ENCODE data around the gene ABCB6. TPM values are rescaled to one million over a fixed set of nuclear protein-coding genes. Genes with fewer than 3 reads are reported as not detected.

The ABCB6 gene
- polyA plus RNA-seq, 1 donor (not counting 4 experiments of a cell fraction or from before 2014, with no cell fraction given), result 10.5 TPM

DNA sequence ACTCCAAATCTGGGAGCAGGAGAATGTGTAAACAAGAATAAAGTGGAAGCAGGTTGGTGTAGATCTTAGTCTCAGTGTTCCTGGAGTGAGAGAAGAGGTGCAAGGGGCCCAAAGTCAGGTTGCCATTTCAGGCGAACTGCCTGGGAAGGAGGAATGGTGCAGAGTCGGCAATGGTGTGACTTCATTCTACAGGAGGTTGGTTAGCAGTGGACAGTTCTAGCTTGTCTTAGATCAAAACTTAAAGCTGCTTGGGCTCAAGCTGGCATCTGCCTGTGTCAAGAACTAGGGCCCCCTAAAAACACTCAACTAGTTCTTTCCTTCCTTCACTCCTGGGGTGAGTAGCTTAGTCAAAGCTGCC is 30.1 kb upstream of the ABCB6 start:
- no peak for TF ChIP-seq EZH2 (IDR thresholded peaks at IDR 0.05; ENCODE audit: low read length)
- TF ChIP-seq, protein P1, sequence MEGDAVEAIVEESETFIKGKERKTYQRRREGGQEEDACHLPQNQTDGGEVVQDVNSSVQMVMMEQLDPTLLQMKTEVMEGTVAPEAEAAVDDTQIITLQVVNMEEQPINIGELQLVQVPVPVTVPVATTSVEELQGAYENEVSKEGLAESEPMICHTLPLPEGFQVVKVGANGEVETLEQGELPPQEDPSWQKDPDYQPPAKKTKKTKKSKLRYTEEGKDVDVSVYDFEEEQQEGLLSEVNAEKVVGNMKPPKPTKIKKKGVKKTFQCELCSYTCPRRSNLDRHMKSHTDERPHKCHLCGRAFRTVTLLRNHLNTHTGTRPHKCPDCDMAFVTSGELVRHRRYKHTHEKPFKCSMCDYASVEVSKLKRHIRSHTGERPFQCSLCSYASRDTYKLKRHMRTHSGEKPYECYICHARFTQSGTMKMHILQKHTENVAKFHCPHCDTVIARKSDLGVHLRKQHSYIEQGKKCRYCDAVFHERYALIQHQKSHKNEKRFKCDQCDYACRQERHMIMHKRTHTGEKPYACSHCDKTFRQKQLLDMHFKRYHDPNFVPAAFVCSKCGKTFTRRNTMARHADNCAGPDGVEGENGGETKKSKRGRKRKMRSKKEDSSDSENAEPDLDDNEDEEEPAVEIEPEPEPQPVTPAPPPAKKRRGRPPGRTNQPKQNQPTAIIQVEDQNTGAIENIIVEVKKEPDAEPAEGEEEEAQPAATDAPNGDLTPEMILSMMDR (optimal IDR thresholded peaks at IDR 0.05 in 1 of 3, IDR thresholded peaks at IDR 0.05 in 1 of 3, conservative IDR thresholded peaks at IDR 0.05 in 1 of 3; ENCODE audit: extremely low read depth in 1 of 3, insufficient read depth in 2 of 3, low read length in 3 of 3), result no peak
- FAIRE-seq (no peak), DNase-seq (ENCODE audit: low read depth, low spot score) (no peak)

DNA sequence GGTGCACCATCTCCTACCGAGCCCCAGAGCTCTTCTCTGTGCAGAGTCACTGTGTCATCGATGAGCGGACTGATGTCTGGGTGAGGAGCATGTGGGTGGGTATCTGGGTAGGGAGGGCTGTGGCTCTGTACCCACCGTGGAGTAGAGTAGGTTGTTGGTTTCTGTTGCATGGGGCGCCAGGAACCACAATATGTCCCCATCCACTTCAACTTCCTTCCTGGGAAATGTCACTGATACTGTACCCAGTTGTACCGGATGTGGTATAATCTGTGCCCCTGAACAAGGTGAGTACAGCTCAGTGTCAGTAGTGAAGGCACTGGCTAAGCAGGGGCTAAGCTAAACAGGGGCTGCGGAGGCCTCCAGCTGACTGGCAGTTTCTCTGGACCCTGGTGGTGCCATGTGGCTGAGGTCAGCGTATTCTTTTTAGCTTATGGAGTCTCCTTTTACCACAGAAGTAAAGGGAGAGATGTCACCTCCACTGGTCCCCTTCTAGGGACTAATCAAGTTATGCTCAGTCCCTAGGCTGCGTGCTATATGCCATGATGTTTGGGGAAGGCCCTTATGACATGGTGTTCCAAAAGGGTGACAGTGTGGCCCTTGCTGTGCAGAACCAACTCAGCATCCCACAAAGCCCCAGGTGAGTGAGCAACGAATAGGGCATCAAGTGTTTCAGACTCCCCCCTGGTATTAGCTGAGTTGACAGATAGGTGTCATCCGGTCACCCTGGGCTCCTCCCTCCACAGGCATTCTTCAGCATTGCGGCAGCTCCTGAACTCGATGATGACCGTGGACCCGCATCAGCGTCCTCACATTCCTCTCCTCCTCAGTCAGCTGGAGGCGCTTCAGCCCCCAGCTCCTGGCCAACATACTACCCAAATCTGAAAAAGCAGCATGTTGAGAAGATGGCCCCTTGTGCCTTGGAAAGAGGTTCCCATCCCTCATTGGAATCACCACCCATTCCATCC is 29.2 kb upstream of the ABCB6 start:
- peaks cover 53% of the 10 kb centered on the region for H3K79me2 ChIP-seq (ENCODE audit: control insufficient read depth, insufficient read depth, low read length)
- DNase-seq (ENCODE audit: low read depth, low spot score), result no peak
- H3K27me3 ChIP-seq (ENCODE audit: control insufficient read depth, extremely low read depth, insufficient read depth, low read length), result no peaks in the 10 kb centered on the region
- peaks cover 5% of the 10 kb centered on the region for H4K20me1 ChIP-seq (ENCODE audit: control insufficient read depth, extremely low read depth, insufficient read depth, low read length)
- FAIRE-seq, result no peak
- TF ChIP-seq, protein P1 (optimal IDR thresholded peaks at IDR 0.05 in 1 of 3, IDR thresholded peaks at IDR 0.05 in 1 of 3, conservative IDR thresholded peaks at IDR 0.05 in 1 of 3; ENCODE audit: extremely low read depth in 1 of 3, insufficient read depth in 2 of 3, low read length in 3 of 3), result no peak
- no peak for TF ChIP-seq EZH2 (IDR thresholded peaks at IDR 0.05; ENCODE audit: low read length)
- peak overlapping the region; percentile 88 for H3K27ac ChIP-seq (ENCODE audit: control insufficient read depth, insufficient read depth, low read length)
- H3K9me3 ChIP-seq (ENCODE audit: control insufficient read depth, low read depth, low read length), result no peaks in the 10 kb centered on the region
- peak overlapping the region; percentile 69 for H3K9ac ChIP-seq (ENCODE audit: control insufficient read depth, extremely low read depth, insufficient read depth, low read length)
- no peak overlapping the region for H2AFZ ChIP-seq (ENCODE audit: control insufficient read depth, low read length)
- H3K4me3 ChIP-seq (ENCODE audit: control insufficient read depth in 2 of 3, extremely low read depth in 1 of 3, insufficient read depth in 2 of 3, low read depth in 1 of 3, low read length in 3 of 3), result no peak overlapping the region
- H3K4me2 ChIP-seq (ENCODE audit: control insufficient read depth, extremely low read depth, insufficient read depth, low read depth, low read length), result no peak overlapping the region
- H3K36me3 ChIP-seq (ENCODE audit: control insufficient read depth in 2 of 2, extremely low read depth in 1 of 2, insufficient read depth in 2 of 2, low read length in 2 of 2), result peaks cover 31 to 39% of the 10 kb centered on the region in 2 experiments
- dilution Hi-C loops (cut with MboI; ENCODE audit: extremely low pct_ligation_motif_present, low sequenced_read_pairs), result no loop called here
- peaks cover 68% of the 10 kb centered on the region for H3K4me1 ChIP-seq (ENCODE audit: control insufficient read depth, extremely low read depth, insufficient read depth, low read length)
- H3K9me1 ChIP-seq (ENCODE audit: control insufficient read depth, extremely low read depth, insufficient read depth, low read length), result no peaks in the 10 kb centered on the region

More for the DNA sequence above, 30.1 kb upstream of the ABCB6 start:
- peaks cover 60% of the 10 kb centered on the region for H3K79me2 ChIP-seq (ENCODE audit: control insufficient read depth, insufficient read depth, low read length)
- H3K36me3 ChIP-seq (ENCODE audit: control insufficient read depth in 2 of 2, extremely low read depth in 1 of 2, insufficient read depth in 2 of 2, low read length in 2 of 2), result peaks cover 31 to 39% of the 10 kb centered on the region in 2 experiments
- peak overlapping the region; percentile 78 for H3K4me2 ChIP-seq (ENCODE audit: control insufficient read depth, extremely low read depth, insufficient read depth, low read depth, low read length)
- H3K27ac ChIP-seq (ENCODE audit: control insufficient read depth, insufficient read depth, low read length), result peak overlapping the region; percentile 88
- peaks cover 68% of the 10 kb centered on the region for H3K4me1 ChIP-seq (ENCODE audit: control insufficient read depth, extremely low read depth, insufficient read depth, low read length)
- no peak overlapping the region for H2AFZ ChIP-seq (ENCODE audit: control insufficient read depth, low read length)
- H3K4me3 ChIP-seq (ENCODE audit: control insufficient read depth in 2 of 3, extremely low read depth in 1 of 3, insufficient read depth in 2 of 3, low read depth in 1 of 3, low read length in 3 of 3), result peak overlapping the region in 2 of 3 experiments; percentile 3 to 38
- H4K20me1 ChIP-seq (ENCODE audit: control insufficient read depth, extremely low read depth, insufficient read depth, low read length), result peaks cover 5% of the 10 kb centered on the region
- H3K9me3 ChIP-seq (ENCODE audit: control insufficient read depth, low read depth, low read length), result no peaks in the 10 kb centered on the region
- no peaks in the 10 kb centered on the region for H3K9me1 ChIP-seq (ENCODE audit: control insufficient read depth, extremely low read depth, insufficient read depth, low read length)
- dilution Hi-C loops (cut with MboI; ENCODE audit: extremely low pct_ligation_motif_present, low sequenced_read_pairs), result no loop called here
- peak overlapping the region; percentile 69 for H3K9ac ChIP-seq (ENCODE audit: control insufficient read depth, extremely low read depth, insufficient read depth, low read length)
- no peaks in the 10 kb centered on the region for H3K27me3 ChIP-seq (ENCODE audit: control insufficient read depth, extremely low read depth, insufficient read depth, low read length)
